B cell (primary cell): ENCODE measurements around the gene TMEM131L. TPM values are rescaled to one million over a fixed set of nuclear protein-coding genes. Genes with fewer than 3 reads are reported as not detected.

Source experiments
- ATAC-seq: fragments of 200-7000 bp; cut with Tn5 transposase; one replicate; pipeline ENCODE4 v1.10.0; 2021; ENCODE audit warnings: low read depth, mild to moderate bottlenecking, moderate number of reproducible peaks, moderate library complexity
- CTCF ChIA-PET: fragments of 350-600 bp; sonication (Branson Sonifier 250); formaldehyde crosslinking; loops from one replicate; lab custom pipeline; 2021; ENCODE audit warnings: antibody characterized with exemption, inconsistent platforms; lab: Charles Lee
- POLR2A ChIA-PET: fragments of 350-600 bp; sonication (Branson Sonifier 250); formaldehyde crosslinking; loops from one replicate; lab custom pipeline; 2021; ENCODE audit warnings: antibody characterized with exemption; lab: Charles Lee
- DNase-seq: peaks from one replicate; pipeline ENCODE4 v3.0.0; 2013
- H2AFZ ChIP-seq: 2 replicates; pipeline ENCODE4 v1.6.1; 2012; ENCODE audit warnings: mild to moderate bottlenecking, low read depth, low read length; ENCODE audit not compliant: insufficient read depth, poor library complexity, severe bottlenecking
- H3K27ac ChIP-seq, 2 donors: 1 replicate in 1 of 2; 2 replicates in 1 of 2; pipeline ENCODE4 v1.5.1; 2012 to 2013; ENCODE audit warnings: low read length in 2 of 2, mild to moderate bottlenecking in 2 of 2, moderate library complexity in 1 of 2
- H3K27me3 ChIP-seq, 4 experiments: fragments of 200-600 bp in 1 of 4; sonication (generic) in 1 of 4; replicated peaks in 1 of 4; 1 replicate in 2 of 4; 2 replicates in 2 of 4; pipeline versions ENCODE4 v1.6.1 to v1.7.0; 2013 to 2016; ENCODE audit warnings: low read length in 3 of 4, mild to moderate bottlenecking in 2 of 4, mixed read lengths in 1 of 4, moderate library complexity in 1 of 4; ENCODE audit not compliant: insufficient read depth in 4 of 4, control insufficient read depth in 3 of 4; ENCODE audit errors: control extremely low read depth in 1 of 4
- H3K36me3 ChIP-seq, 2 experiments: replicated peaks in 1 of 2; 1 replicate in 1 of 2; 2 replicates in 1 of 2; pipeline versions ENCODE4 v1.6.1 to v1.7.1; 2013; ENCODE audit warnings: low read length in 1 of 2; ENCODE audit not compliant: insufficient read depth in 2 of 2, control insufficient read depth in 1 of 2; ENCODE audit errors: control extremely low read depth in 1 of 2, extremely low read depth in 1 of 2
- H3K4me1 ChIP-seq, 2 donors: fragments of 200-600 bp in 1 of 2; sonication (generic) in 1 of 2; 1 replicate in 1 of 2; 2 replicates in 1 of 2; pipeline versions ENCODE4 v1.5.1 to v1.6.1; 2013 to 2017; ENCODE audit warnings: low read length in 2 of 2; ENCODE audit not compliant: control insufficient read depth in 2 of 2, insufficient read depth in 2 of 2
- H3K4me2 ChIP-seq: replicated peaks from 2 replicates; pipeline ENCODE3; 2012; ENCODE audit warnings: mild to moderate bottlenecking, low read depth, low read length; ENCODE audit not compliant: poor library complexity, severe bottlenecking
- H3K4me3 ChIP-seq, 5 experiments: fragments of 200-600 bp in 1 of 5; sonication (generic) in 1 of 5; 1 replicate in 3 of 5; 2 replicates in 2 of 5; pipeline versions ENCODE4 v1.5.1 to v1.7.0; 2011 to 2016; ENCODE audit warnings: low read length in 4 of 5, mild to moderate bottlenecking in 4 of 5, low read depth in 2 of 5, control low read depth in 1 of 5, moderate library complexity in 1 of 5; ENCODE audit not compliant: insufficient read depth in 1 of 5; ENCODE audit errors: control extremely low read depth in 1 of 5, extremely low read depth in 1 of 5
- H3K79me2 ChIP-seq: fragments of 200-600 bp; sonication (generic); one replicate; pipeline ENCODE4 v1.6.0; 2016; ENCODE audit warnings: low read length; ENCODE audit not compliant: control insufficient read depth, insufficient read depth
- H3K9ac ChIP-seq: fragments of 200-600 bp; sonication (generic); 2 replicates; pipeline ENCODE4 v1.6.1; 2017; ENCODE audit warnings: mild to moderate bottlenecking, low read length, moderate library complexity
- H3K9me3 ChIP-seq, 3 donors: one replicate each; pipeline versions ENCODE4 v1.6.1 to v1.7.1; 2013; ENCODE audit warnings: low read length in 2 of 3; ENCODE audit not compliant: control insufficient read depth in 2 of 3, insufficient read depth in 1 of 3; ENCODE audit errors: control extremely low read depth in 1 of 3
- H4K20me1 ChIP-seq: 2 replicates; pipeline ENCODE4 v1.6.0; 2012; ENCODE audit warnings: mild to moderate bottlenecking, low read length; ENCODE audit not compliant: insufficient read depth, control insufficient read depth, poor library complexity, severe bottlenecking
- H3K27ac Mint-ChIP-seq: one replicate; pipeline ENCODE4 v1.8.0; 2021; ENCODE audit warnings: mixed read lengths
- H3K27me3 Mint-ChIP-seq: one replicate; pipeline ENCODE4 v1.8.0; 2021; ENCODE audit warnings: mixed read lengths
- H3K4me1 Mint-ChIP-seq: one replicate; pipeline ENCODE4 v1.8.0; 2021; ENCODE audit warnings: mixed read lengths
- H3K4me3 Mint-ChIP-seq: one replicate; pipeline ENCODE4 v1.8.0; 2021; ENCODE audit warnings: mixed read lengths
- H3K9me3 Mint-ChIP-seq: one replicate; pipeline ENCODE4 v1.8.0; 2022; ENCODE audit warnings: mixed read lengths; ENCODE audit not compliant: insufficient read depth
- CTCF ChIP-seq: fragments of 200-600 bp; IDR thresholded peaks from one replicate; pipeline ENCODE4 v1.8.0; 2022; ENCODE audit warnings: antibody characterized with exemption, mild to moderate bottlenecking
- EZH2 ChIP-seq: IDR thresholded peaks from 2 replicates; pipeline ENCODE4 v1.6.1; 2012; ENCODE audit warnings: borderline replicate concordance, low read depth, mild to moderate bottlenecking, moderate library complexity, low read length; ENCODE audit not compliant: insufficient read depth, poor library complexity, severe bottlenecking
- WGBS: methylation state at CpG from one replicate; pipeline ENCODE4 v1.1.5; 2013; ENCODE audit warnings: missing lambda C conversion rate; ENCODE audit not compliant: insufficient coverage; 5-methylcytosine and 5-hydroxymethylcytosine counted together
- intact Hi-C: fragments of 100-400 bp; cut with micrococcal nuclease; formaldehyde crosslinking; loops from one replicate; pipeline ENCODE4 v1.10.0; 2022
- polyA plus RNA-seq: library from polyadenylated mRNA; depleted of rRNA; stranded (reverse); fragments of >200 nt; gene quantifications from 2 replicates; pipeline ENCODE4 v1.2.3, GENCODE V29; 2012
- total RNA-seq, 2 donors: library from RNA; stranded (reverse); fragments of 120-200 nt in 1 of 2; gene quantifications; 1 replicate in 1 of 2; 2 replicates in 1 of 2; pipeline versions ENCODE4 v1.2.3 to v1.2.4, GENCODE V29; 2013 to 2022

TMEM131L gene
- total and polyA plus RNA-seq, 2 donors (not counting 1 experiment from before 2014, with no cell fraction given) = 56.4 to 120 TPM

DNA sequence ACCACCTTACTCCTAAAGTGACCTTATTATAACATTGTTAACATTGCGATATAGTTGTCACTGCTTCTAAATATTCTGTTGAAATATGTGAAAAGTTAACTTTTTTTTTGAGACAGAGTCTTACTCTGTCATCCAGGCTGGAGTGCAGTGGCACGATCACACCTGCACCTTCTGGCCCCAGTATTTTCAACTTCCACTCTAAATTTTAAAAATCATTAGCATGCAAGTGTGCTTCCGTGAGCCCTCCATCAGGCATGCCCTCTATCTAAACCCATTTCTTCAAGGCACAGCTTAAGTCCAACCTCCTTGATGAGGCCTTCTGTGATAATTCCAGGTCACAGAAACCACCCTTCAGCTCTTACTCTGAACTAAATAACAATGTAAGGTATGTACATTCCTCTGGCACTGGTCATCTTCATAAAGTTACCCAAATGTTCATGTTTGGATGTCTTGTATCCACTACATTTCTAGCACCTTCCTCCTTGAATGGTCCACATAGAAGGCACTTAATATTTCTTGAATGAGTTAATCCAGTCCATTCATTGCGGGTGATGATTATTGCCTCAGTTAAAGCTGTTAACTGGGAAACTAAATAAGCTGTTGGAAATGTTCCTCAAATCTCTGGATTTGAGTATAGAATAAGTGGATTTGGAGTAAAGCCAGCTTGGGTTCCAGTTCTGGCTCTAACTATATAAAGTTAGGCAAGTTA is 38.6 kb upstream of the TMEM131L start:
- no peak overlapping the region for H3K4me3 ChIP-seq
- peak; percentile 26 for ATAC-seq
- TF ChIP-seq CTCF (no peak), EZH2 (no peak)
- peak overlapping the region; percentile 92 for H3K27ac Mint-ChIP-seq
- no peaks in the 10 kb centered on the region for H3K9me3 Mint-ChIP-seq
- peaks cover 49% of the 10 kb centered on the region for H3K4me1 Mint-ChIP-seq
- H3K9me3 ChIP-seq = peaks cover 0 to 4% (median 0%) of the 10 kb centered on the region in 3 donors
- H3K4me2 ChIP-seq = peak overlapping the region; percentile 54
- intact Hi-C loops = no loop called here
- no peaks in the 10 kb centered on the region for H4K20me1 ChIP-seq
- DNase-seq = peak; percentile 33
- peak overlapping the region; percentile 36 for H2AFZ ChIP-seq
- peak overlapping the region; percentile 86 to 90 for H3K27ac ChIP-seq
- no peaks in the 10 kb centered on the region for H3K27me3 ChIP-seq
- H3K27me3 Mint-ChIP-seq = no peaks in the 10 kb centered on the region
- H3K4me1 ChIP-seq = peaks cover 43 to 53% of the 10 kb centered on the region in 2 donors
- ChIA-PET POLR2A (interaction anchor here (0.6 to 1.1 kb wide), 3 partner anchors 9 to 95 kb away, joined by 3 to 8 read pairs (median 3); no protein-coding TSS in a partner anchor), CTCF (interaction anchor here (0.8 to 3.3 kb wide), 7 partner anchors 38 to 322 kb away, joined by 3 to 15 read pairs (median 5); partner anchors contain the start of gene TMEM131L)
- H3K79me2 ChIP-seq = peaks cover 37% of the 10 kb centered on the region
- no peak overlapping the region for H3K9ac ChIP-seq
- H3K4me3 Mint-ChIP-seq = peak overlapping the region; percentile 48
- H3K36me3 ChIP-seq = no peaks in the 10 kb centered on the region
- 41% methylated on average over 3 of the region's 4 CpGs for WGBS

GRCh38 chr4:153428941-153429475 is 37.2 kb upstream of the TMEM131L start:
- peaks cover 0 to 4% (median 0%) of the 10 kb centered on the region in 3 donors for H3K9me3 ChIP-seq
- ChIA-PET CTCF (interaction anchor here (1.0 to 3.3 kb wide), 5 partner anchors 37 to 214 kb away, joined by 3 to 18 read pairs (median 3); partner anchors contain the start of gene TMEM131L), POLR2A (no interaction called here)
- TF ChIP-seq CTCF (no peak), EZH2 (no peak)
- H3K9me3 Mint-ChIP-seq = no peaks in the 10 kb centered on the region
- WGBS = no CpG with 5 or more reads among the region's 3 CpGs
- H3K27ac Mint-ChIP-seq = peak overlapping the region; percentile 46
- H3K27ac ChIP-seq = no peak overlapping the region
- no peaks in the 10 kb centered on the region for H4K20me1 ChIP-seq
- peak overlapping the region; percentile 13 for H3K4me3 Mint-ChIP-seq
- H3K79me2 ChIP-seq = peaks cover 37% of the 10 kb centered on the region
- peaks cover 60% of the 10 kb centered on the region for H3K4me1 Mint-ChIP-seq
- no peaks in the 10 kb centered on the region for H3K27me3 ChIP-seq
- no peak for DNase-seq
- no peak overlapping the region for H3K9ac ChIP-seq
- peak overlapping the region; percentile 4 for H2AFZ ChIP-seq
- H3K27me3 Mint-ChIP-seq = no peaks in the 10 kb centered on the region
- no peak for ATAC-seq
- peaks cover 58 to 68% of the 10 kb centered on the region in 2 donors for H3K4me1 ChIP-seq
- intact Hi-C loops = no loop called here
- H3K4me3 ChIP-seq = no peak overlapping the region
- H3K4me2 ChIP-seq = peak overlapping the region; percentile 27
- H3K36me3 ChIP-seq = no peaks in the 10 kb centered on the region
